HCT116 (cell line): ENCODE data around the gene PAX8. TPM values are rescaled to one million over a fixed set of nuclear protein-coding genes. Genes with fewer than 3 reads are reported as not detected.

Source experiments
- ATAC-seq: fragments of 200-7000 bp; cut with Tn5 transposase; 2 replicates; pipeline ENCODE4 v1.9.1; 2020; ENCODE audit warnings: mild to moderate bottlenecking, moderate library complexity
- BruUV-seq: library from RNA; stranded (reverse); fragments of 400-500 nt; replicated peaks from 2 replicates; lab custom pipeline; 2021; lab: Mats Ljungman, UMichigan
- CTCF ChIA-PET: fragments of 300-600 bp; sonication (Branson Sonifier 250); formaldehyde crosslinking; loops from one replicate; lab custom pipeline; 2021; ENCODE audit warnings: antibody characterized with exemption; lab: Charles Lee
- POLR2A ChIA-PET: fragments of 300-600, 350-600 bp; sonication (Branson Sonifier 250); formaldehyde crosslinking; loops from one replicate; lab custom pipeline; 2021; ENCODE audit warnings: antibody characterized with exemption; lab: Charles Lee
- RAD21 ChIA-PET, 2 experiments: fragments of 300-600 bp; sonication (Branson Sonifier 250); formaldehyde crosslinking; loops; one replicate each; lab custom pipeline; 2023; ENCODE audit warnings: low total read pairs in 2 of 2; ENCODE audit not compliant: uncharacterized antibody in 2 of 2, unreplicated experiment in 2 of 2, low non-redundant PET in 1 of 2; lab: Charles Lee
- DNase-seq: peaks from one replicate; pipeline ENCODE4 v3.0.0-alpha.2; 2010; ENCODE audit warnings: low read depth, low spot score
- H2AFZ ChIP-seq: fragments of 200-600 bp; shearing (Covaris generic), sonication (generic); 2 replicates; pipeline ENCODE4 v1.6.1; 2017; ENCODE audit warnings: low read depth, mixed run types, mixed read lengths, antibody characterized with exemption, low read length; ENCODE audit not compliant: poor library complexity, severe bottlenecking
- H3K27ac ChIP-seq: 2 replicates; pipeline ENCODE4 v1.5.1; 2012; ENCODE audit warnings: low read depth, low read length
- H3K27me3 ChIP-seq: fragments of 200-600 bp; sonication (generic); 2 replicates; pipeline ENCODE4 v1.6.1; 2016; ENCODE audit warnings: mixed run types, low read length, mixed read lengths; ENCODE audit not compliant: insufficient read depth
- H3K36me3 ChIP-seq, 2 experiments: fragments of 200-500 bp in 1 of 2; fragments of 200-600 bp in 1 of 2; sonication (Bioruptor generic) in 1 of 2; sonication (generic) in 1 of 2; 2 replicates each; pipeline versions ENCODE4 v1.5.1 to v1.6.1; 2014 to 2016; ENCODE audit warnings: low read length in 2 of 2, inconsistent platforms in 1 of 2, mixed read lengths in 1 of 2, mixed run types in 1 of 2; ENCODE audit not compliant: insufficient read depth in 2 of 2, control insufficient read depth in 1 of 2
- H3K4me1 ChIP-seq, 2 experiments: fragments of 200-600 bp in 1 of 2; sonication (generic) in 1 of 2; 2 replicates each; pipeline versions ENCODE4 v1.5.1 to v1.6.1; 2012 to 2017; ENCODE audit warnings: low read length in 2 of 2, inconsistent platforms in 1 of 2, mild to moderate bottlenecking in 1 of 2, mixed read lengths in 1 of 2, mixed run types in 1 of 2, moderate library complexity in 1 of 2; ENCODE audit not compliant: insufficient read depth in 2 of 2, control insufficient read depth in 1 of 2
- H3K4me2 ChIP-seq: fragments of 200-600 bp; sonication (generic); 2 replicates; pipeline ENCODE4 v1.6.1; 2017; ENCODE audit warnings: mixed run types, low read length, mixed read lengths
- H3K4me3 ChIP-seq, 2 experiments: fragments of 200-600 bp in 1 of 2; sonication (generic) in 1 of 2; replicated peaks in 1 of 2; 2 replicates each; pipeline ENCODE4 v1.5.1; 2011 to 2016; ENCODE audit warnings: low read length in 2 of 2, control low read depth in 1 of 2, low read depth in 1 of 2, mild to moderate bottlenecking in 1 of 2, mixed read lengths in 1 of 2, mixed run types in 1 of 2
- H3K79me2 ChIP-seq: fragments of 200-600 bp; sonication (generic); 2 replicates; pipeline ENCODE4 v1.6.1; 2017; ENCODE audit warnings: mild to moderate bottlenecking, mixed run types, low read length, moderate library complexity, mixed read lengths; ENCODE audit not compliant: insufficient read depth
- H3K9ac ChIP-seq: fragments of 200-600 bp; sonication (generic); 2 replicates; pipeline ENCODE4 v1.6.1; 2016; ENCODE audit warnings: low read length, mixed read lengths
- H3K9me2 ChIP-seq: fragments of 200-600 bp; sonication (generic), shearing (Covaris generic); 2 replicates; pipeline ENCODE4 v1.6.1; 2017; ENCODE audit warnings: mixed run types, mild to moderate bottlenecking, moderate library complexity; ENCODE audit not compliant: insufficient read depth
- H3K9me3 ChIP-seq, 2 experiments: fragments of 200-500 bp in 1 of 2; fragments of 200-600 bp in 1 of 2; sonication (Bioruptor generic) in 1 of 2; sonication (generic) in 1 of 2; 2 replicates each; pipeline ENCODE4 v1.6.1; 2014 to 2017; ENCODE audit warnings: low read length in 2 of 2, mixed read lengths in 2 of 2, inconsistent platforms in 1 of 2, low read depth in 1 of 2, mild to moderate bottlenecking in 1 of 2, mixed run types in 1 of 2, moderate library complexity in 1 of 2; ENCODE audit not compliant: control insufficient read depth in 1 of 2, insufficient read depth in 1 of 2
- H4K20me1 ChIP-seq: fragments of 200-600 bp; sonication (generic), shearing (Covaris generic); 2 replicates; pipeline ENCODE4 v1.6.1; 2017; ENCODE audit warnings: mixed run types, mild to moderate bottlenecking, moderate library complexity; ENCODE audit not compliant: insufficient read depth
- CBX3 ChIP-seq: IDR thresholded peaks from 2 replicates; pipeline ENCODE4 v1.6.1; 2012; ENCODE audit warnings: low read depth
- CEBPB ChIP-seq: IDR thresholded peaks from 2 replicates; pipeline ENCODE4 v1.6.1; 2012; ENCODE audit warnings: low read depth
- CTCF ChIP-seq, 3 experiments: fragments of 200-600 bp in 1 of 3; sonication (generic) in 1 of 3; IDR thresholded peaks in 2 of 3; conservative IDR thresholded peaks in 1 of 3; 2 replicates each; pipeline ENCODE4 v1.5.1; 2012 to 2017; ENCODE audit warnings: low read depth in 2 of 3, low read length in 2 of 3, antibody characterized with exemption in 1 of 3, borderline replicate concordance in 1 of 3, control low read depth in 1 of 3, mild to moderate bottlenecking in 1 of 3, mixed read lengths in 1 of 3, mixed run types in 1 of 3, moderate library complexity in 1 of 3; ENCODE audit not compliant: insufficient read depth in 1 of 3
- EGR1 ChIP-seq: IDR thresholded peaks from 2 replicates; pipeline ENCODE4 v1.6.1; 2012; ENCODE audit warnings: low read depth
- ELF1 ChIP-seq: IDR thresholded peaks from 2 replicates; pipeline ENCODE4 v1.6.1; 2012; ENCODE audit warnings: low read depth, borderline replicate concordance
- POLR2AphosphoS5 ChIP-seq: IDR thresholded peaks from 2 replicates; pipeline ENCODE4 v1.6.1; 2011; ENCODE audit warnings: mild to moderate bottlenecking, low read depth, low read length, moderate library complexity
- REST ChIP-seq: IDR thresholded peaks from 2 replicates; pipeline ENCODE4 v1.6.1; 2012; ENCODE audit warnings: low read depth
- SP1 ChIP-seq: IDR thresholded peaks from 2 replicates; pipeline ENCODE4 v1.6.1; 2012; ENCODE audit warnings: low read depth
- intact Hi-C: fragments of 100-400 bp; cut with micrococcal nuclease; formaldehyde crosslinking; loops from 2 replicates; pipeline ENCODE4 v1.10.0; 2022
- total RNA-seq: library from RNA; stranded (reverse); gene quantifications from one replicate; pipeline ENCODE4 v1.2.1, GENCODE V29; 2021; ENCODE audit not compliant: unreplicated experiment
- TF ChIP-seq, protein P1 (sequence below): IDR thresholded peaks from 2 replicates; pipeline ENCODE4 v1.6.1; 2011; ENCODE audit warnings: mild to moderate bottlenecking, low read length, moderate library complexity; ENCODE audit not compliant: insufficient replicate concordance; ENCODE audit errors: extremely low read depth
- TF ChIP-seq, protein P2 (sequence below): IDR thresholded peaks from 2 replicates; pipeline ENCODE4 v1.6.1; 2012

PAX8 gene
- total RNA-seq, 1 experiment from 2014 or later, result 4.4 TPM

DNA sequence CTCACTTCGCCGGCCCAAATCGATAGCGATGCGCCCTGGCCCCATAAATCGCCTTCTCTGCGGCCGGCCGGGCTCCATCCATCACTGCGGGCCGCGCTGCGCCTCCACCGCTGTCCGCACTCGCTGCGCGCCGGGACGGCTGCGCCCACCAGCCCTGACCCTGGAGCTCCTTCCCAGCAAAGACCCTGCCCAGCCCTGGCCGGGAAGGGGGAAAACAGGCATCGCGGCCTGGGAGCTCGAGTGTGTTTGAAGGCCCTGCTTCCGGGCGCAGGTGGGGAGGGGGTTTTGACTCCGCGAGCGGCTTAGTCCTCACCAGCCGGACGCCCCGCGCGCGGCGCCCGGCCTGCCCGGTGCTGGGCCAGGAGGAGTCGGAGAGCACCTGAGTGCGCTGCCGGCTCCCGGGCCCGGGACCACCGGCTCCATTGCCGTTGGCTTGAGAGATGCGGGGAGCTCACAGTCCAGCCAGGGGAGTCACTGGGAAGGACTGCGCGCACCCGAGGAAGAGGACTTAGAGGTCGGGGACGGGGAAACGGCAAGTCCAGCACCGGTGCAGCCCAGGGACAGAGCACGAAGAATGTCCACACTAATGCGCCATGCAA is 1.1 kb downstream of the PAX8 start:
- RAD21 ChIA-PET, result no interaction called here
- no peak overlapping the region for H3K9ac ChIP-seq
- no peak for TF ChIP-seq ELF1
- TF ChIP-seq, all 23 proteins: peak for 0
- H3K36me3 ChIP-seq, result no peaks in the 10 kb centered on the region
- H3K9me3 ChIP-seq, result no peaks in the 10 kb centered on the region
- H3K4me3 ChIP-seq, result no peak overlapping the region
- H3K4me1 ChIP-seq, result peaks cover 9% of the 10 kb centered on the region in 2 experiments
- no peak overlapping the region for H3K27ac ChIP-seq
- ChIA-PET CTCF (no interaction called here), POLR2A (no interaction called here)
- DNase-seq (no peak), ATAC-seq (no peak)
- no peaks in the 10 kb centered on the region for H3K9me2 ChIP-seq
- intact Hi-C loops, result no loop called here
- no TSS peak for BruUV-seq
- no peaks in the 10 kb centered on the region for H3K79me2 ChIP-seq
- no peak overlapping the region for H2AFZ ChIP-seq
- H4K20me1 ChIP-seq, result no peaks in the 10 kb centered on the region
- H3K4me2 ChIP-seq, result no peak overlapping the region
- H3K27me3 ChIP-seq, result no peaks in the 10 kb centered on the region

GRCh38 chr2:113276761-113277425 is 1.8 kb downstream of the PAX8 start:
- ChIA-PET RAD21 (no interaction called here), POLR2A (no interaction called here), CTCF (no interaction called here)
- no peaks in the 10 kb centered on the region for H3K9me2 ChIP-seq
- ATAC-seq (no peak), DNase-seq (no peak)
- intact Hi-C loops, result no loop called here
- H3K79me2 ChIP-seq, result no peaks in the 10 kb centered on the region
- no TSS peak for BruUV-seq
- no peaks in the 10 kb centered on the region for H3K9me3 ChIP-seq
- peaks cover 2% of the 10 kb centered on the region in 2 experiments; a peak in 3 of 4 replicates for H3K4me1 ChIP-seq
- no peaks in the 10 kb centered on the region for H3K36me3 ChIP-seq
- no peak overlapping the region for H3K27ac ChIP-seq
- no peak overlapping the region for H2AFZ ChIP-seq
- H3K4me2 ChIP-seq, result no peak overlapping the region
- no peak overlapping the region for H3K4me3 ChIP-seq
- H3K27me3 ChIP-seq, result no peaks in the 10 kb centered on the region
- no peak overlapping the region for H3K9ac ChIP-seq
- no peaks in the 10 kb centered on the region for H4K20me1 ChIP-seq
- TF ChIP-seq SP1, result no peak
- TF ChIP-seq CBX3, result no peak
- no peak for TF ChIP-seq EGR1
- no peak for TF ChIP-seq CEBPB
- TF ChIP-seq, protein P1, sequence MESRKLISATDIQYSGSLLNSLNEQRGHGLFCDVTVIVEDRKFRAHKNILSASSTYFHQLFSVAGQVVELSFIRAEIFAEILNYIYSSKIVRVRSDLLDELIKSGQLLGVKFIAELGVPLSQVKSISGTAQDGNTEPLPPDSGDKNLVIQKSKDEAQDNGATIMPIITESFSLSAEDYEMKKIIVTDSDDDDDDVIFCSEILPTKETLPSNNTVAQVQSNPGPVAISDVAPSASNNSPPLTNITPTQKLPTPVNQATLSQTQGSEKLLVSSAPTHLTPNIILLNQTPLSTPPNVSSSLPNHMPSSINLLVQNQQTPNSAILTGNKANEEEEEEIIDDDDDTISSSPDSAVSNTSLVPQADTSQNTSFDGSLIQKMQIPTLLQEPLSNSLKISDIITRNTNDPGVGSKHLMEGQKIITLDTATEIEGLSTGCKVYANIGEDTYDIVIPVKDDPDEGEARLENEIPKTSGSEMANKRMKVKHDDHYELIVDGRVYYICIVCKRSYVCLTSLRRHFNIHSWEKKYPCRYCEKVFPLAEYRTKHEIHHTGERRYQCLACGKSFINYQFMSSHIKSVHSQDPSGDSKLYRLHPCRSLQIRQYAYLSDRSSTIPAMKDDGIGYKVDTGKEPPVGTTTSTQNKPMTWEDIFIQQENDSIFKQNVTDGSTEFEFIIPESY, result no peak
- TF ChIP-seq REST, result no peak
- no peak for TF ChIP-seq ELF1
- no peak for TF ChIP-seq CTCF (IDR thresholded peaks at IDR 0.05 in 2 of 3, conservative IDR thresholded peaks at IDR 0.05 in 1 of 3; ENCODE audit: borderline replicate concordance in 1 of 3, insufficient read depth in 1 of 3, low read depth in 2 of 3, low read length in 2 of 3)
- TF ChIP-seq, protein P2, sequence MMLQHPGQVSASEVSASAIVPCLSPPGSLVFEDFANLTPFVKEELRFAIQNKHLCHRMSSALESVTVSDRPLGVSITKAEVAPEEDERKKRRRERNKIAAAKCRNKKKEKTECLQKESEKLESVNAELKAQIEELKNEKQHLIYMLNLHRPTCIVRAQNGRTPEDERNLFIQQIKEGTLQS, result no peak
- no peak for TF ChIP-seq POLR2AphosphoS5
